Activated T-helper 1 cell treated with anti-CD3 and anti-CD28 coated beads, Interleukin-12 subunit alpha, Interleukin-12 subunit beta, Interleukin-2, Interleukin-4 antibody, amounts not matched to agents 30 ng/mL and 10 ng/mL and 1 ng/mL, durations not matched to agents 14 hours and 24 hours and 36 hours (primary cell): ENCODE results near the gene C1QL2. TPM values are rescaled to one million over a fixed set of nuclear protein-coding genes. Genes with fewer than 3 reads are reported as not detected.

Experiments
- total RNA-seq: library from RNA; stranded (reverse); gene quantifications from 2 replicates; pipeline ENCODE4 v1.2.3, GENCODE V29; 2022

C1QL2 gene
- total RNA-seq, 1 donor from 2014 or later: not detected

Other genes with a start within 250 kb of the C1QL2 start
- gene MARCO, start 216.6 kb downstream of the C1QL2 start, total RNA-seq: not detected in 2 replicates
- gene STEAP3, start 65.1 kb upstream of the C1QL2 start, total RNA-seq: 0.07 and 0.13 TPM in 2 replicates
- 10.3 and 10.7 TPM in 2 replicates for gene C2orf76, start 208.1 kb upstream of the C1QL2 start, total RNA-seq
- gene DBI, start 208.2 kb upstream of the C1QL2 start, total RNA-seq: 142 and 146 TPM in 2 replicates